H9 (cell line): ENCODE data around the gene TSPAN1. TPM values are rescaled to one million over a fixed set of nuclear protein-coding genes. Genes with fewer than 3 reads are reported as not detected.

Source experiments
- DNase-seq: peaks from one replicate; pipeline ENCODE4 v3.0.0-alpha.2; 2017
- H2AFZ ChIP-seq: one replicate; pipeline ENCODE4 v1.6.1; 2013; ENCODE audit warnings: mild to moderate bottlenecking, low read length, control low read depth, moderate library complexity
- H2AK5ac ChIP-seq: 2 replicates; pipeline ENCODE4 v1.6.1; 2013; ENCODE audit warnings: low read length, control low read depth, mixed read lengths; ENCODE audit not compliant: insufficient read length
- H2BK120ac ChIP-seq: one replicate; pipeline ENCODE4 v1.6.1; 2013; ENCODE audit warnings: low read depth, mild to moderate bottlenecking, low read length, control low read depth, inconsistent platforms; ENCODE audit not compliant: poor library complexity, severe bottlenecking
- H2BK12ac ChIP-seq: 2 replicates; pipeline ENCODE4 v1.6.1; 2013; ENCODE audit warnings: low read length, control low read depth, mixed read lengths, low read depth; ENCODE audit not compliant: insufficient read length
- H2BK15ac ChIP-seq: 2 replicates; pipeline ENCODE4 v1.6.1; 2013; ENCODE audit warnings: low read depth, low read length, control low read depth
- H2BK20ac ChIP-seq: one replicate; pipeline ENCODE4 v1.6.1; 2013; ENCODE audit warnings: low read depth, mild to moderate bottlenecking, low read length, control low read depth, inconsistent platforms; ENCODE audit not compliant: poor library complexity, severe bottlenecking
- H2BK5ac ChIP-seq: 2 replicates; pipeline ENCODE4 v1.6.1; 2013; ENCODE audit warnings: low read length, control low read depth, mixed read lengths; ENCODE audit not compliant: insufficient read length
- H3K14ac ChIP-seq: 2 replicates; pipeline ENCODE4 v1.6.1; 2013; ENCODE audit warnings: low read length, control low read depth; ENCODE audit not compliant: insufficient read depth
- H3K18ac ChIP-seq: 2 replicates; pipeline ENCODE4 v1.6.1; 2013; ENCODE audit warnings: low read depth, mild to moderate bottlenecking, mixed read lengths, low read length, control low read depth; ENCODE audit not compliant: insufficient read length
- H3K23ac ChIP-seq: 2 replicates; pipeline ENCODE4 v1.6.1; 2013; ENCODE audit warnings: low read length, control low read depth, mixed read lengths, low read depth; ENCODE audit not compliant: insufficient read length
- H3K23me2 ChIP-seq: 2 replicates; pipeline ENCODE4 v1.6.1; 2013; ENCODE audit warnings: low read depth, mild to moderate bottlenecking, mixed read lengths, low read length, control low read depth; ENCODE audit not compliant: insufficient read length, poor library complexity, severe bottlenecking
- H3K27ac ChIP-seq: 2 replicates; pipeline ENCODE4 v1.5.1; 2013; ENCODE audit warnings: low read length, control low read depth, mixed read lengths, low read depth; ENCODE audit not compliant: insufficient read length
- H3K27me3 ChIP-seq: 2 replicates; pipeline ENCODE4 v1.6.1; 2013; ENCODE audit warnings: low read length, control low read depth, inconsistent platforms; ENCODE audit not compliant: insufficient read depth
- H3K4ac ChIP-seq: 2 replicates; pipeline ENCODE4 v1.6.1; 2013; ENCODE audit warnings: low read depth, mild to moderate bottlenecking, control low read depth, inconsistent platforms, low read length, moderate library complexity
- H3K4me1 ChIP-seq: 2 replicates; pipeline ENCODE4 v1.6.1; 2013; ENCODE audit warnings: low read length, control low read depth, inconsistent platforms; ENCODE audit not compliant: insufficient read depth
- H3K4me2 ChIP-seq: 2 replicates; pipeline ENCODE4 v1.6.1; 2013; ENCODE audit warnings: low read length, control low read depth, mixed read lengths; ENCODE audit not compliant: insufficient read length, insufficient read depth
- H3K56ac ChIP-seq: 2 replicates; pipeline ENCODE4 v1.6.1; 2013; ENCODE audit warnings: low read depth, mild to moderate bottlenecking, mixed read lengths, low read length, control low read depth; ENCODE audit not compliant: insufficient read length
- H3K79me1 ChIP-seq: 2 replicates; pipeline ENCODE4 v1.6.1; 2013; ENCODE audit warnings: low read depth, mild to moderate bottlenecking, moderate library complexity, low read length, control low read depth, inconsistent platforms; ENCODE audit not compliant: insufficient read depth, poor library complexity, severe bottlenecking
- H3K79me2 ChIP-seq: 2 replicates; pipeline ENCODE4 v1.6.1; 2013; ENCODE audit warnings: low read length, control low read depth, inconsistent platforms; ENCODE audit not compliant: insufficient read depth
- H3K9ac ChIP-seq: 2 replicates; pipeline ENCODE4 v1.6.1; 2013; ENCODE audit warnings: low read length, control low read depth, mixed read lengths; ENCODE audit not compliant: insufficient read length; ENCODE audit errors: extremely low read depth
- H3K9me3 ChIP-seq: one replicate; pipeline ENCODE4 v1.6.1; 2013; ENCODE audit warnings: low read depth, low read length, inconsistent platforms; ENCODE audit not compliant: control insufficient read depth
- H3T11ph ChIP-seq: one replicate; pipeline ENCODE4 v1.6.1; 2013; ENCODE audit warnings: mild to moderate bottlenecking, low read length, control low read depth, inconsistent platforms
- H4K20me1 ChIP-seq: one replicate; pipeline ENCODE4 v1.6.1; 2013; ENCODE audit not compliant: control insufficient read depth, insufficient read length, insufficient read depth
- H4K5ac ChIP-seq: 2 replicates; pipeline ENCODE4 v1.6.1; 2013; ENCODE audit warnings: low read depth, mild to moderate bottlenecking, mixed read lengths, low read length, control low read depth; ENCODE audit not compliant: insufficient read length
- H4K8ac ChIP-seq: replicated peaks from 2 replicates; pipeline ENCODE4 v1.6.1; 2013; ENCODE audit warnings: low read length, control low read depth, mixed read lengths, low read depth; ENCODE audit not compliant: insufficient read length
- H4K91ac ChIP-seq: 2 replicates; pipeline ENCODE4 v1.6.1; 2013; ENCODE audit warnings: low read depth, mild to moderate bottlenecking, moderate library complexity, mixed read lengths, low read length, control low read depth; ENCODE audit not compliant: insufficient read length
- H3K27ac Mint-ChIP-seq, 3 experiments: 2 replicates in 2 of 3; 3 replicates in 1 of 3; pipeline ENCODE4 v1.8.0; 2020 to 2021; ENCODE audit warnings: mixed read lengths in 3 of 3, mild to moderate bottlenecking in 1 of 3, moderate library complexity in 1 of 3
- H3K27me3 Mint-ChIP-seq: 2 replicates; pipeline ENCODE4 v1.8.0; 2021; ENCODE audit warnings: low read depth, mild to moderate bottlenecking, moderate library complexity, mixed read lengths
- H3K36me3 Mint-ChIP-seq, 3 experiments: 2 replicates in 2 of 3; 3 replicates in 1 of 3; pipeline ENCODE4 v1.8.0; 2020 to 2021; ENCODE audit warnings: low read depth in 3 of 3, mixed read lengths in 3 of 3; ENCODE audit not compliant: insufficient read depth in 1 of 3
- H3K4me1 Mint-ChIP-seq, 2 experiments: 2 replicates each; pipeline ENCODE4 v1.8.0; 2020; ENCODE audit warnings: mixed read lengths in 2 of 2
- H3K4me3 Mint-ChIP-seq, 2 experiments: 2 replicates in 1 of 2; 3 replicates in 1 of 2; pipeline ENCODE4 v1.8.0; 2020 to 2021; ENCODE audit warnings: mild to moderate bottlenecking in 2 of 2, mixed read lengths in 2 of 2, moderate library complexity in 1 of 2
- H3K9me3 Mint-ChIP-seq, 2 experiments: 2 replicates in 1 of 2; 3 replicates in 1 of 2; pipeline ENCODE4 v1.8.0; 2020; ENCODE audit warnings: mild to moderate bottlenecking in 2 of 2, mixed read lengths in 2 of 2, moderate library complexity in 1 of 2
- CTCF ChIP-seq: fragments of 200-600 bp; sonication (generic); conservative IDR thresholded peaks from 3 replicates; pipeline ENCODE4 v1.8.0; 2021; ENCODE audit warnings: antibody characterized with exemption, mild to moderate bottlenecking
- WGBS: extraction: QIAGEN DNeasy Blood & Tissue Kit; methylation state at CpG from one replicate; pipeline ENCODE4 v1.1.7; 2013; ENCODE audit warnings: missing lambda C conversion rate, low lambda C conversion rate, mixed read lengths; ENCODE audit not compliant: insufficient read length; ENCODE audit errors: extremely low coverage; 5-methylcytosine and 5-hydroxymethylcytosine counted together
- total RNA-seq: library from RNA; stranded (reverse); gene quantifications from 2 replicates; pipeline ENCODE4 v1.2.1, GENCODE V29; 2021

TSPAN1 gene
- total RNA-seq, 1 experiment from 2014 or later = not detected

DNA sequence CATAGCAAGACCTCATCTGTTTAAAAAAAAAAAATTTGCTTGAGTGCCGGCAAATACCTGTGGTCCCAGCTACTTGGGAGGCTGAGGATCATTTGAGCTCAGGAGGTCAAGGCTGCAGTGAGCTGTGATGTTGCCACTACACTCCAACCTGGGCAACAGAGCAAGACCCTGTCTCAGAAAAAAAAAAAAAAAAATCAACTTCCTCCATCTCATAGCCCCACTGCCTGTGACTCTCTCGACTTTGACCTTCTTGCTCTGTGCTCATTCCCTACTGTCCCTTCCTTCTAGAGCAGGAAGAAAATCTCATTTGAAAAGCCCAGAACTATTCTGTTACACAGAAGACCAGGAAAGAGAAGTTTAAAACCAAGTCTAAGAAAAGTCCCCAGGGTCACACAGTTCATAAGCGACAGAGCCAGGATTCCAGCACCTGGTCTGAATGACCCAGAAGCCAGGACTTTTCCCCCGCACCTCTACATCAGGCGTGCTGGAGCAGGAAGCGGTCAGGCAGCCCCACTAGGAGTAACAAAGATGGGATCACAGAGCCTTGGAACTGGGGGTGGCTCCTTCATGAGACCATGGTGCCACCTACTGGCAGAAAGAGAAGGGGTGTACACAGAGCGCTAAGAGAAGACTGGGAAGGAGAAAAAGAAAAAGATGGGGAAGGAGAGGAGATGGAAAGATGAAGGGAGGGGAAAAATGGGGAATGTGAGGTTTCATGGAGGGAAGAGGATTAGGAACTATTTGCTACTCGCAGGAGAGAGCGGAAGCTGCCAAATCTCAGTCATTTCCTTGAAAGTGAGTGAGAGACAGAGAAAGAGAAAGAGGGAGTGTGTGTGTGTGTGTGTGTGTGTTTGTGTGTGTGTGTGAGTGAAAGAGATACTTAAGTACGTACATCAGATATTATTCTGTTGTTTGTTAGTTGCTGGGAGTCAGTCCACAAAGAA is 4.5 kb downstream of the TSPAN1 start:
- Histone ChIP-seq H2BK12ac (no peak overlapping the region), H2BK5ac (no peak overlapping the region), H3K4ac (no peak overlapping the region), H3K18ac (no peak overlapping the region), H2BK120ac (no peak overlapping the region), H3K4me1 (peaks cover 11% of the 10 kb centered on the region; the same call in 1 of the 2 replicates), H3K14ac (no peak overlapping the region), H2BK15ac (no peak overlapping the region), H3K23me2 (no peaks in the 10 kb centered on the region), H2BK20ac (no peak overlapping the region), H3K79me2 (no peaks in the 10 kb centered on the region), H3K56ac (no peak overlapping the region), H4K91ac (no peak overlapping the region), H3T11ph (no peak overlapping the region), H3K27me3 (no peaks in the 10 kb centered on the region; the same call in 1 of the 2 replicates), H4K20me1 (no peaks in the 10 kb centered on the region), H3K4me2 (no peak overlapping the region), H2AFZ (peak overlapping the region; percentile 92), H3K9me3 (no peaks in the 10 kb centered on the region), H4K5ac (no peak overlapping the region), H3K79me1 (no peaks in the 10 kb centered on the region), H2AK5ac (no peak overlapping the region), H3K23ac (no peak overlapping the region), H3K27ac (no peak overlapping the region), H3K9ac (no peak overlapping the region), H4K8ac (no peak overlapping the region)
- peak; percentile 89 for DNase-seq
- peak; percentile 93 for TF ChIP-seq CTCF
- Mint-ChIP-seq H3K4me1 (peaks cover 4 to 8% of the 10 kb centered on the region in 2 experiments; a peak in 2 of 4 replicates), H3K4me3 (no peak overlapping the region), H3K27me3 (peaks cover 7% of the 10 kb centered on the region), H3K9me3 (no peaks in the 10 kb centered on the region; a peak in 1 of 5 replicates), H3K36me3 (no peaks in the 10 kb centered on the region), H3K27ac (no peak overlapping the region)
- WGBS = no CpG with 5 or more reads among the region's 10 CpGs
